Spleen (tissue), 13 donors: ENCODE measurements around the gene RAB29. TPM values are rescaled to one million over a fixed set of nuclear protein-coding genes. Genes with fewer than 3 reads are reported as not detected.
"Not testable (repeated sequence)": the region's sequence is repeated elsewhere in the genome, so short reads cannot be mapped to it uniquely, and the experiment has no call there.

Experiments
- DNase-seq: peaks from one replicate; pipeline ENCODE4 v3.0.0-alpha.2; 2020
- H3K27ac ChIP-seq, 8 donors: fragments of 200-600 bp; sonication (generic) in 7 of 8; 1 replicate in 4 of 8; 2 replicates in 4 of 8; pipeline versions ENCODE4 v1.5.0 to v1.8.0; 2016 to 2021; ENCODE audit warnings: inconsistent platforms in 4 of 8, mild to moderate bottlenecking in 4 of 8, moderate library complexity in 1 of 8
- H3K27me3 ChIP-seq, 7 donors: fragments of 200-600 bp; sonication (generic) in 6 of 7; replicated peaks in 1 of 7; 1 replicate in 4 of 7; 2 replicates in 3 of 7; pipeline versions ENCODE4 v1.5.0 to v1.8.0; 2016 to 2021; ENCODE audit warnings: inconsistent platforms in 3 of 7, mild to moderate bottlenecking in 1 of 7
- H3K36me3 ChIP-seq, 6 donors: fragments of 200-600 bp; sonication (generic) in 5 of 6; 1 replicate in 4 of 6; 2 replicates in 2 of 6; pipeline versions ENCODE4 v1.5.0 to v1.8.0; 2016 to 2021; ENCODE audit warnings: inconsistent platforms in 2 of 6
- H3K4me1 ChIP-seq, 6 donors: fragments of 200-600 bp; sonication (generic) in 5 of 6; 1 replicate in 3 of 6; 2 replicates in 3 of 6; pipeline versions ENCODE4 v1.5.0 to v1.8.0; 2016 to 2021; ENCODE audit warnings: inconsistent platforms in 3 of 6
- H3K4me3 ChIP-seq, 8 donors: fragments of 200-600 bp; sonication (generic) in 7 of 8; 1 replicate in 4 of 8; 2 replicates in 4 of 8; pipeline versions ENCODE4 v1.5.0 to v1.8.0; 2016 to 2021; ENCODE audit warnings: inconsistent platforms in 4 of 8, mild to moderate bottlenecking in 4 of 8, moderate library complexity in 2 of 8
- H3K9me3 ChIP-seq, 8 donors: fragments of 200-600 bp; sonication (generic) in 7 of 8; 1 replicate in 4 of 8; 2 replicates in 4 of 8; pipeline versions ENCODE4 v1.5.0 to v1.8.0; 2016 to 2021; ENCODE audit warnings: inconsistent platforms in 4 of 8
- CTCF ChIP-seq, 11 experiments: fragments of 200-600 bp in 7 of 11; fragments of 450-650 bp in 4 of 11; sonication (generic) in 4 of 11; IDR thresholded peaks in 8 of 11; conservative IDR thresholded peaks in 3 of 11; 1 replicate in 7 of 11; 2 replicates in 4 of 11; pipeline versions ENCODE4 v1.4.0 to v1.8.0; 2016 to 2021; ENCODE audit warnings: antibody characterized with exemption in 11 of 11, inconsistent platforms in 4 of 11, mild to moderate bottlenecking in 1 of 11
- POLR2A ChIP-seq, 3 donors: fragments of 450-650 bp; IDR thresholded peaks; one replicate each; pipeline ENCODE4 v1.5.1; 2017; ENCODE audit warnings: antibody characterized with exemption in 3 of 3, mild to moderate bottlenecking in 1 of 3
- POLR2AphosphoS5 ChIP-seq, 3 donors: sonication (generic); formaldehyde crosslinking; IDR thresholded peaks; one replicate each; pipeline ENCODE4 v1.5.1; 2017; ENCODE audit warnings: antibody characterized with exemption in 3 of 3
- WGBS, 5 donors: extraction: QIAGEN DNeasy Blood & Tissue Kit in 3 of 5; methylation state at CpG; one replicate each; pipeline versions ENCODE4 v1.1.5 to v1.1.7; 2013 to 2018; 5-methylcytosine and 5-hydroxymethylcytosine counted together
- intact Hi-C: fragments of 100-400 bp; cut with DNase I; formaldehyde crosslinking; loops from one replicate; pipeline ENCODE4 v1.15.0; 2023; ENCODE audit warnings: low total_unique reads
- long read RNA-seq, 2 donors: transcript quantifications; one replicate each; lab custom pipeline, GENCODE V29; 2026
- polyA plus RNA-seq, 3 donors: library from polyadenylated mRNA; stranded (reverse); fragments of 200-250 nt; gene quantifications; one replicate each; pipeline ENCODE4 v1.2.1, GENCODE V29; 2013
- total RNA-seq, 7 donors: library from RNA; depleted of rRNA in 3 of 7; stranded (reverse); fragments of >200 nt in 3 of 7; fragmentation: NEBNext Ultra II Directional in 4 of 7; extraction: Animal tissue kit (Norgen Biotek cat#: 25700) in 4 of 7; gene quantifications; one replicate each; pipeline versions ENCODE4 v1.1.0 to v1.2.1, GENCODE V29; 2016 to 2021
- donor health status: healthy with polysubstance abuse.
- donor health status: DM: no; HTN: no; CAD: no; lungs with moderate emphysema.
- donor health status: DM: no; HTN: no; CAD: no.
- donor health status: Bipolar disorder and iron deficiency.
- donor health status: healthy.
- donor health status: DM: no; HTN: no; CAD: no.
- donor health status: DM: yes; HTN: yes; CAD: no.

Gene RAB29, protein sequence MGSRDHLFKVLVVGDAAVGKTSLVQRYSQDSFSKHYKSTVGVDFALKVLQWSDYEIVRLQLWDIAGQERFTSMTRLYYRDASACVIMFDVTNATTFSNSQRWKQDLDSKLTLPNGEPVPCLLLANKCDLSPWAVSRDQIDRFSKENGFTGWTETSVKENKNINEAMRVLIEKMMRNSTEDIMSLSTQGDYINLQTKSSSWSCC
- total RNA-seq (10 to 100 TPM; 31.7 to 49.7 (median 43.8) TPM), polyA plus RNA-seq (10 to 100 TPM; 16.6 to 28.1 (median 21.2) TPM)
- long read RNA-seq, donor 1, partial matches to known transcripts: 0 of 5 reads
- long read RNA-seq, donor 1, other reads (novel, unspliced or antisense): 0 of 5 reads
- long read RNA-seq, donor 2, partial matches to known transcripts: 0 of 2 reads
- long read RNA-seq, donor 2, other reads (novel, unspliced or antisense): 0 of 2 reads

DNA sequence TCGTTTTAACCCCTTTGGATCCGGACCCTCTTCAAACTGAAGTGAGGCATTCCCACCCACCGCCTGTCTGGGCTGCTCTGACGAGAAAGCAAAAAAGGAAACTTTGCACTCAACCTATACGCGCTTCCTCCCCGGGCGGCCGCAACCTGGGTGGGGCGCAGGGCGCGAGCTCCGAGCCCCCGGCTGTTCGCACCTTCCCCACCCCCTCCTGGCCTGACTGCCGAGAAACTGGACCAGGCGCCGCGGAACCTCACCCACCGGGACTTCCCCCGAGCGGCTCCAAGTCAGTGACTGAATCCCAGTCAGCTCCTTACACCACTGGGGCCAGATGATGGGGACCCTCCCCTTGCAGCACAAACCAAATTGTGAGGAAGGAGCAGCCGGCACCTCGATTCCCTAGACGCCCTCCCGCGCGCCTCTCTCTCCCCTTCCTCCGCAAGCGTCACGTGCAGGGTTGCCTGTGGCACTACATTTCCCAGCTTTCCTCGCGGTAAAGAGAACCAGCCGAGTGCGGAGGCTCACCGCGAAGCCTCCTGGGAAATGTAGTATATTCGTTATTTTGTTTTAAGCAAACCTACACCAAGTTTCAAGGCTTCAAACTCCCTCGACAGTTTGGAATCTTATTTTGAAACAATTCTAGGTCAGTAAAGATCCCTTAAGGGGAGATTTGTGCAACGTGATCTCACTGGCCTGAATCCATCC is at the start of gene RAB29:
RAB29 (minus strand) TSS at position 468 of the 702 bp plus-strand sequence. CDS start 526 bp downstream, outside the sequence.
- WGBS, 5 donors: 0 to 1% (median 0%) methylated on average over 21 to 40 of the region's 40 CpGs
- H3K4me1 ChIP-seq: peaks cover 5 to 60% (median 43%) of the 10 kb centered on the region in 6 donors
- H3K4me3 ChIP-seq: peak within 1 kb of the TSS; percentile 66 to 89 (median 76)
- H3K36me3 ChIP-seq: peaks cover 0 to 17% (median 5%) of the 10 kb centered on the region in 6 donors
- no peaks in the 10 kb centered on the region for H3K27me3 ChIP-seq
- H3K9me3 ChIP-seq: no peaks in the 10 kb centered on the region
- TF ChIP-seq CTCF (IDR thresholded peaks at IDR 0.05 in 8 of 11, conservative IDR thresholded peaks at IDR 0.05 in 3 of 11) (peak in 3 of 11 experiments; percentile 7 to 26 (median 14)), POLR2AphosphoS5 (IDR thresholded peaks at IDR 0.05) (peak; percentile 89 to 96 (median 90)), POLR2A (IDR thresholded peaks at IDR 0.05) (no peak)
- peak within 1 kb of the TSS; percentile 83 to 94 (median 88) for H3K27ac ChIP-seq
- intact Hi-C loops: no loop called here
- DNase-seq: peak; percentile 96

DNA sequence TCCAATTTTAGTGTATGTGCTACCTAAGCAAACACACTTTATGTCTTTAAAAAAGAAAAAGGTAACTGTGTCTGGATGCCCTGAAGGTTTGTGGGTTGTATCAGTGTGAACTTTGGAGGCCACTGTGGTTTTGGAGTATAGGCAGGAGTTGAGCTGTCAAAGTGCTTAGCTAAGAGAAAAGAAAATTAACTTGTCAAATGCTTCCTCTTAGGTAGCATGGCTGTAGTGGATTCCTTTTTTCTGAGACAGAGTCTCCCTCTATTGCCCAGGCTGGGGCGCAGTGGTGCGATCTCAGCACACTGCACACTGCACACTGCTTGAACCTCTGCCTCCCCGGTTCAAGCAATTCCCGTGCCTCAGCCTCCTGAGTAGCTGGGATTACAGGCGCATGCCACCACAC is 48.9 kb upstream of the RAB29 start:
- H3K27me3 ChIP-seq: no peaks in the 10 kb centered on the region
- peaks cover 0 to 5% (median 0%) of the 10 kb centered on the region in 6 donors for H3K4me1 ChIP-seq
- intact Hi-C loops: no loop called here
- no peak for DNase-seq
- TF ChIP-seq POLR2A (IDR thresholded peaks at IDR 0.05) (no peak), POLR2AphosphoS5 (IDR thresholded peaks at IDR 0.05) (no peak), CTCF (IDR thresholded peaks at IDR 0.05 in 8 of 11, conservative IDR thresholded peaks at IDR 0.05 in 3 of 11) (no peak)
- H3K36me3 ChIP-seq: no peaks in the 10 kb centered on the region
- no peak overlapping the region for H3K4me3 ChIP-seq
- peaks cover 0 to 15% (median 5%) of the 10 kb centered on the region in 8 donors for H3K9me3 ChIP-seq
- H3K27ac ChIP-seq: no peak overlapping the region
- WGBS, 5 donors: 91 to 99% (median 96%) methylated on average over 5 of the region's 5 CpGs

GRCh38 chr1:205823260-205823659 is 48.0 kb upstream of the RAB29 start:
- H3K27ac ChIP-seq, H3K4me3 ChIP-seq, intact Hi-C loops, H3K4me1 ChIP-seq, H3K27me3 ChIP-seq, DNase-seq, H3K36me3 ChIP-seq: not testable (repeated sequence)
- WGBS, 5 donors: 63 to 73% (median 67%) methylated on average over 2 of the region's 2 CpGs
- H3K9me3 ChIP-seq: peaks cover 0 to 15% (median 5%) of the 10 kb centered on the region in 8 donors

DNA sequence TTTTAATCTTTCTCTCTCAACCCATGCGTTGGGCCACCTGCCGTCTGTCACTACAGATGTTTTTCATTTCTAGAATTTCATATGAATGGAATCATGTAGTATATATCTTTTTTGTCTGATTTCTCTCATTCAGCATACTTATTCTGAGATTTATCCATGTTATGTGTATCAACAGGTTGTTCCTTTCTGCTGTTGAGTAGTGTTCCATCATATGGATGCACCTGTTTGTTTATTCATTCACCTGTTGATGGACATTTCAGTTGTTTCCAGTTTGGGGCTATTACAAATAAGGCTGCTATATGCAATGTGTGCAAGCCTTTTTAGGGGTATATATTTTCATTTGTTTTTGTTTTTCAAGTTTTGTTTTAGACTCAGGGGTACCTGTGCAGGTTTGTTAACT is 47.1 kb upstream of the RAB29 start:
- 80 to 91% (median 84%) methylated on average over 2 of the region's 2 CpGs for WGBS, 5 donors
- DNase-seq: no peak
- intact Hi-C loops: no loop called here

More for the DNA sequence above, 47.1 kb upstream of the RAB29 start:
- H3K9me3 ChIP-seq: peaks cover 0 to 15% (median 5%) of the 10 kb centered on the region in 8 donors
- no peak for TF ChIP-seq POLR2A (IDR thresholded peaks at IDR 0.05)
- no peak for TF ChIP-seq CTCF (IDR thresholded peaks at IDR 0.05 in 8 of 11, conservative IDR thresholded peaks at IDR 0.05 in 3 of 11)
- TF ChIP-seq POLR2AphosphoS5 (IDR thresholded peaks at IDR 0.05): no peak
- H3K4me1 ChIP-seq: peaks cover 0 to 5% (median 0%) of the 10 kb centered on the region in 6 donors
- no peaks in the 10 kb centered on the region for H3K27me3 ChIP-seq
- H3K4me3 ChIP-seq: no peak overlapping the region
- no peak overlapping the region for H3K27ac ChIP-seq
- H3K36me3 ChIP-seq: no peaks in the 10 kb centered on the region
